Measurements from ENCODE around the gene PITPNC1. TPM values are rescaled to one million over a fixed set of nuclear protein-coding genes. Genes with fewer than 3 reads are reported as not detected.

The PITPNC1 gene
- total and polyA plus RNA-seq, 2 of the 13 experiments (the other 11 are each of a cell fraction or from before 2014, with no cell fraction given) = 4.1 to 5.7 TPM

- TF ChIP-seq ZMAT5 (CRISPR knock-in tag; IDR thresholded peaks at IDR 0.05; ENCODE audit: borderline replicate concordance, low read depth) (no peak), HNRNPL (IDR thresholded peaks at IDR 0.05; ENCODE audit: low read depth, low read length) (no peak), NR2F6 (IDR thresholded peaks at IDR 0.05) (no peak), NR2F6 (CRISPR knock-in tag; IDR thresholded peaks at IDR 0.05) (0 out of 2 replicates have a peak, but pooled peaks have one; percentile 26), FOXM1 (CRISPR knock-in tag; IDR thresholded peaks at IDR 0.05) (no peak), ZNF44 (CRISPR knock-in tag; IDR thresholded peaks at IDR 0.05) (no peak), ZNF879 (CRISPR knock-in tag; IDR thresholded peaks at IDR 0.05) (no peak), ZNF224 (CRISPR knock-in tag; IDR thresholded peaks at IDR 0.05) (no peak), PRDM15 (CRISPR knock-in tag; IDR thresholded peaks at IDR 0.05) (no peak), ERF (CRISPR knock-in tag; IDR thresholded peaks at IDR 0.05) (no peak), MIER3 (CRISPR knock-in tag; IDR thresholded peaks at IDR 0.05; ENCODE audit: borderline replicate concordance) (no peak), ZMYM2 (CRISPR knock-in tag; IDR thresholded peaks at IDR 0.05) (no peak), ZNF850 (CRISPR knock-in tag; conservative IDR thresholded peaks at IDR 0.05) (no peak), ZNF639 (CRISPR knock-in tag; conservative IDR thresholded peaks at IDR 0.05) (no peak), GTF3A (CRISPR knock-in tag; conservative IDR thresholded peaks at IDR 0.05) (no peak), ZNF354B (CRISPR knock-in tag; IDR thresholded peaks at IDR 0.05) (no peak), ZFP90 (CRISPR knock-in tag; IDR thresholded peaks at IDR 0.05; ENCODE audit: borderline replicate concordance) (no peak), ADNP (CRISPR knock-in tag; IDR thresholded peaks at IDR 0.05) (no peak)
- TF ChIP-seq, protein P1, sequence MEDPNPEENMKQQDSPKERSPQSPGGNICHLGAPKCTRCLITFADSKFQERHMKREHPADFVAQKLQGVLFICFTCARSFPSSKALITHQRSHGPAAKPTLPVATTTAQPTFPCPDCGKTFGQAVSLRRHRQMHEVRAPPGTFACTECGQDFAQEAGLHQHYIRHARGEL (CRISPR knock-in tag; IDR thresholded peaks at IDR 0.05) = no peak
- TF ChIP-seq, protein P2, sequence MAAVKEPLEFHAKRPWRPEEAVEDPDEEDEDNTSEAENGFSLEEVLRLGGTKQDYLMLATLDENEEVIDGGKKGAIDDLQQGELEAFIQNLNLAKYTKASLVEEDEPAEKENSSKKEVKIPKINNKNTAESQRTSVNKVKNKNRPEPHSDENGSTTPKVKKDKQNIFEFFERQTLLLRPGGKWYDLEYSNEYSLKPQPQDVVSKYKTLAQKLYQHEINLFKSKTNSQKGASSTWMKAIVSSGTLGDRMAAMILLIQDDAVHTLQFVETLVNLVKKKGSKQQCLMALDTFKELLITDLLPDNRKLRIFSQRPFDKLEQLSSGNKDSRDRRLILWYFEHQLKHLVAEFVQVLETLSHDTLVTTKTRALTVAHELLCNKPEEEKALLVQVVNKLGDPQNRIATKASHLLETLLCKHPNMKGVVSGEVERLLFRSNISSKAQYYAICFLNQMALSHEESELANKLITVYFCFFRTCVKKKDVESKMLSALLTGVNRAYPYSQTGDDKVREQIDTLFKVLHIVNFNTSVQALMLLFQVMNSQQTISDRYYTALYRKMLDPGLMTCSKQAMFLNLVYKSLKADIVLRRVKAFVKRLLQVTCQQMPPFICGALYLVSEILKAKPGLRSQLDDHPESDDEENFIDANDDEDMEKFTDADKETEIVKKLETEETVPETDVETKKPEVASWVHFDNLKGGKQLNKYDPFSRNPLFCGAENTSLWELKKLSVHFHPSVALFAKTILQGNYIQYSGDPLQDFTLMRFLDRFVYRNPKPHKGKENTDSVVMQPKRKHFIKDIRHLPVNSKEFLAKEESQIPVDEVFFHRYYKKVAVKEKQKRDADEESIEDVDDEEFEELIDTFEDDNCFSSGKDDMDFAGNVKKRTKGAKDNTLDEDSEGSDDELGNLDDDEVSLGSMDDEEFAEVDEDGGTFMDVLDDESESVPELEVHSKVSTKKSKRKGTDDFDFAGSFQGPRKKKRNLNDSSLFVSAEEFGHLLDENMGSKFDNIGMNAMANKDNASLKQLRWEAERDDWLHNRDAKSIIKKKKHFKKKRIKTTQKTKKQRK (IDR thresholded peaks at IDR 0.05; ENCODE audit: low read length) = no peak
- TF ChIP-seq, protein P3, sequence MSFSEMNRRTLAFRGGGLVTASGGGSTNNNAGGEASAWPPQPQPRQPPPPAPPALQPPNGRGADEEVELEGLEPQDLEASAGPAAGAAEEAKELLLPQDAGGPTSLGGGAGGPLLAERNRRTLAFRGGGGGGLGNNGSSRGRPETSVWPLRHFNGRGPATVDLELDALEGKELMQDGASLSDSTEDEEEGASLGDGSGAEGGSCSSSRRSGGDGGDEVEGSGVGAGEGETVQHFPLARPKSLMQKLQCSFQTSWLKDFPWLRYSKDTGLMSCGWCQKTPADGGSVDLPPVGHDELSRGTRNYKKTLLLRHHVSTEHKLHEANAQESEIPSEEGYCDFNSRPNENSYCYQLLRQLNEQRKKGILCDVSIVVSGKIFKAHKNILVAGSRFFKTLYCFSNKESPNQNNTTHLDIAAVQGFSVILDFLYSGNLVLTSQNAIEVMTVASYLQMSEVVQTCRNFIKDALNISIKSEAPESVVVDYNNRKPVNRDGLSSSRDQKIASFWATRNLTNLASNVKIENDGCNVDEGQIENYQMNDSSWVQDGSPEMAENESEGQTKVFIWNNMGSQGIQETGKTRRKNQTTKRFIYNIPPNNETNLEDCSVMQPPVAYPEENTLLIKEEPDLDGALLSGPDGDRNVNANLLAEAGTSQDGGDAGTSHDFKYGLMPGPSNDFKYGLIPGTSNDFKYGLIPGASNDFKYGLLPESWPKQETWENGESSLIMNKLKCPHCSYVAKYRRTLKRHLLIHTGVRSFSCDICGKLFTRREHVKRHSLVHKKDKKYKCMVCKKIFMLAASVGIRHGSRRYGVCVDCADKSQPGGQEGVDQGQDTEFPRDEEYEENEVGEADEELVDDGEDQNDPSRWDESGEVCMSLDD (CRISPR knock-in tag; IDR thresholded peaks at IDR 0.05; ENCODE audit: borderline replicate concordance) = no peak
Measured at GRCh38 chr17:67639555-67639954, 262.5 kb downstream of the PITPNC1 start (continued).
